HepG2 (cell line): Measurements from ENCODE around the gene MRI1.

Experiments
- KLF16 ChIP-seq, 2 experiments: sonication (generic) in 1 of 2; formaldehyde crosslinking in 1 of 2; IDR thresholded peaks; 2 replicates each; pipeline versions ENCODE4 v1.6.1 to v1.8.0; 2016 to 2023; ENCODE audit warnings: missing genetic modification reagents in 2 of 2, missing compliant biosample characterization in 1 of 2
- MIER2 ChIP-seq: IDR thresholded peaks from 2 replicates; pipeline ENCODE4 v1.6.1; 2016; ENCODE audit warnings: missing biosample characterization, missing genetic modification reagents

GRCh38 chr19:13804830-13805683 is 40.7 kb downstream of the MRI1 start:
- TF ChIP-seq KLF16 (CRISPR knock-in tag; IDR thresholded peaks at IDR 0.05), result no peak
- no peak for TF ChIP-seq MIER2 (CRISPR knock-in tag)
